Stimulated activated CD8-positive, alpha-beta memory T cell treated with anti-CD3 and anti-CD28 coated beads, Interleukin-12 subunit alpha, Interleukin-12 subunit beta, amount 100 ng/mL, for 24 hours (primary cell): ENCODE measurements around the gene PCNT.

ENCODE experiments used
- DNase-seq: peaks from one replicate; pipeline ENCODE4 v3.0.0-alpha.2; 2020; ENCODE audit errors: extremely low read depth

PCNT gene

DNA sequence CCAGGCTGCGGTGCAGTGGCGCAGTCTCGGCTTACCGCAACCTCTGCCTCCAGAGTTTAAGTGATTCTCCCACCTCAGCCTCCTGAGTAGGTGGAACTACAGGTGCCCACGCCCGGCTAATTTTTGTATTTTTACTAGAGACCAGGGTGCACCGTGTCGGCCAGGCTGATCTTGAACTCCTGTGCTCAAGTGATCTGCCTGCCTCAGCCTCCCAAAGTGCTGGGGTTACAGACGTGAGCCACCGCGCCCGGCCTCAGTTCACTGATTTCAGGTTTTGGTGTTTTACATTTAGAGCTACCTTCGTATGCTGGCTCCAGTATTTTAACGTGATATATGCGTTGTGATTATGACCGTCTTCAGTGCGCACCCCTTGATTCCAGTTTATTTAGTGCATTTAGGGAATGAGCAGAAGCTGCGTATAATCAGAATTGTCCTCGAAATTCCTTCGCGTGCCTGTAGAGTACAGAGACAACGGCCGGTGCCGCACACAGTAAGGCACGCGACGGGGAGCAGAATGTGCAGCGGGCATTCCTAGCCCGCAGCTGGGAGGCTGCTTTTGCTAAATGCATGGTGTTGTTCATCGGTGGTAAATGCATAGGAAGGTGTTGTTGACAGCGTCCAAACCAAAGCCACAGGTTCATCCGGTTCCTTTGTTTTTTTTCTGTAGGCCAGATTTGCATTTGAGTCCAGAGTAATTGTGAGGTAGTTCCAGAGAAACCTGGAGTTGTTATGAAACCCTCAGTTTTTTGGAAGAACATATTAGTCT, 85.9 kb downstream of the PCNT start:
- DNase-seq = no peak

DNA sequence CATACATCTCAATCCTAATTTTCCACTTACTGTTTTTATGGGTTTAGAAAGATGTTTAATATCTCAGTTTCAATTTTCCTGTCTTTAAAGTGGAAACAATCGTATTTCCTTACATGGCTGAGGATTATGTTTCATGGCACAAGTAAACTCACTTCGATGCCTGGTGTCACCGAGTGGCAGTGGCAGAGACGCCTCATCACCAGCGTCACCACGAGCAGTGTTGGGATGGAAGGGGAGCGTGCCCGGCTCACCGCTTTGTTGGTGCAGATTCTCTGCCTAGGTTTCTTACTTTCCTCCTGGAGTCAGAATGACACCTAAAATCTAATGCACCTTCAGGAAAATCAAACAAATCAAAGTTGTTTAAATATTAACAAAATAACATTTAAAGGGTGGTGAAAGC, 86.6 kb downstream of the PCNT start:
- no peak for DNase-seq

DNA sequence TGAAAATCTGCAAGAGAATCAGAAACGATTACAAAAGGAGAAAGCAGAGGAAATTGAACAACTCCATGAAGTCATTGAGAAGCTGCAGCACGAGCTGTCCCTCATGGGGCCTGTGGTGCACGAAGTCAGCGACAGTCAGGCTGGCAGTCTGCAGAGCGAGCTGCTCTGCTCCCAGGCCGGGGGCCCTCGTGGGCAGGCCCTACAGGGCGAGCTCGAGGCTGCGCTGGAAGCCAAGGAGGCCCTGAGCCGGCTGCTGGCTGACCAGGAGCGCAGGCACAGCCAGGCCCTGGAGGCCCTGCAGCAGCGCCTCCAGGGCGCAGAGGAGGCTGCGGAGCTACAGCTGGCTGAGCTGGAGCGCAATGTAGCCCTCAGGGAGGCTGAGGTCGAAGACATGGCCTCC, 87.3 kb downstream of the PCNT start:
- DNase-seq = no peak

DNA sequence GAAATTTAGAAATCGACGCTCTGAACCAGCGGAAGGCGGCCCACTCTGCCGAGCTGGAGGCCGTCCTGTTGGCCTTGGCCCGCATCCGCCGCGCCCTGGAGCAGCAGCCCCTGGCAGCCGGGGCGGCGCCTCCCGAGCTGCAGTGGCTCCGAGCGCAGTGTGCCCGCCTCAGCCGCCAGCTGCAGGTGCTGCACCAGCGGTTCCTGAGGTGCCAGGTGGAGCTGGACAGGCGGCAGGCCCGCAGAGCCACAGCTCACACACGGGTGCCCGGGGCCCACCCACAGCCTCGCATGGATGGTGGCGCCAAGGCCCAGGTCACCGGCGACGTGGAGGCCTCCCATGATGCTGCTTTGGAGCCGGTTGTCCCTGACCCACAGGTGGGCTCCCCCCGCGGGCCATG, 87.7 kb downstream of the PCNT start:
- no peak for DNase-seq

DNA sequence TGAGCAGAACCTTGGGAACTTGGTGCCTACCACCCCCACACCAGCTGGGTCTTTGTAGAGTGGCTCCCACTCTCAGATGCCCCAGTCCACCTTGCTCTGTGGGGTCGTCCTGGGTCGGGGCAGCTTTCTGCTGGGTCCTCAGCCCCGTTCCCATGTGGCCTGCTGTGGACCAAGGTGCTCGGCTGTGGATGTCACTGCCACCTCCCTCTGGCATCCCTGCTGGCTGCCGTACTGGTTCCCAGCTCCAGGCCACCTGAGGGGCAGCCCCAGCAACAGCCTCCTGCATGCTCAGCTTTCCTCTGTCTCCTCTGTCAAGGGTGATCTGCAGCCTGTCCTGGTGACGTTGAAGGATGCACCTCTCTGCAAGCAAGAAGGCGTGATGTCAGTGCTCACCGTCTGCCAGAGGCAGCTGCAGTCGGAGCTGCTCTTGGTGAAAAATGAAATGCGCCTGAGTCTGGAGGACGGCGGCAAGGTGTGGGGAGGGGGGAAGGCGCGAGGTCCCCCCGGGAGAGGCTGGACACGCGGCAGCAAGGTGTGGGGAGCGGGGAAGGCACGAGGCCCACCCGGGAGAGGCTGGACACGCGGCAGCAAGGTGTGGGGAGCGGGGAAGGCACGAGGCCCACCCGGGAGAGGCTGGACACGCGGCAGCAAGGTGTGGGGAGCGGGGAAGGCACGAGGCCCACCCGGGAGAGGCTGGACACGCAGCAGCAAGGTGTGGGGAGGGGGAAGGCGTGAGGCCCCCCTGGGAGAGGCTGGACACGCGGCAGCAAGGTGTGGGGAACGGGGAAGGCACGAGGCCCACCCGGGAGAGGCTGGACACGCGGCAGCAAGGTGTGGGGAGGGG, 88.8 kb downstream of the PCNT start:
- DNase-seq = no peak

DNA sequence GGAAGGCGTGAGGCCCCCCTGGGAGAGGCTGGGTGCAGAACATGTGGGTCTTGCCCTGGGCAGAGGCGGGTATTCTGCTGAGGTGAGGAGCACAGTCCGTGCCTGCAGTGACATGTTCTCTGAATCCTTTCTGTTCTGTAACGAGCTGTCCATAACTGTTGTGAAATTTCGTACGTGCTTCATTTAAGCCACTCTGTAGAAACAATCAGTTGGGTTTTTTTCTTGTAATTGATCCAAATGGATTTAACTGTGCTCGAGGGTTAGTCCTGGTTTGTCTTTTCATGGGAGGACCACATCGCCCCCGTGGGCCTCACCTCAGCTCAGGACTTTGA, 89.4 kb downstream of the PCNT start:
- no peak for DNase-seq

DNA sequence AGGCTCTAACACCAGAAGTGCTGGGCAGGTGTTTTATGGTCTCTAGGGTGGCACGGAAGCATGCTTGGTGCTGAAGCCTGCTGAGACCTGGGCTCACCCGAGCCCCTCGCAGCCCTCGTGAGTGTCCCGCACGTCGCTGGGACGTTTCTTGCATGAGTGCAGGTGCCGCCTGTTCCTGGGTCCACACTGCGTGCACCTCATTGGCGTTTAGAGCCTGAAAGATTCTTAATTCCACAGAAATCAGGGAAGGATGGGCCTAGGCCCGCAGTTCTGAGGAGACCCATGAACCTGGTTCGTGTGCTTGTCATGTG, 91.0 kb downstream of the PCNT start:
- no peak for DNase-seq

DNA sequence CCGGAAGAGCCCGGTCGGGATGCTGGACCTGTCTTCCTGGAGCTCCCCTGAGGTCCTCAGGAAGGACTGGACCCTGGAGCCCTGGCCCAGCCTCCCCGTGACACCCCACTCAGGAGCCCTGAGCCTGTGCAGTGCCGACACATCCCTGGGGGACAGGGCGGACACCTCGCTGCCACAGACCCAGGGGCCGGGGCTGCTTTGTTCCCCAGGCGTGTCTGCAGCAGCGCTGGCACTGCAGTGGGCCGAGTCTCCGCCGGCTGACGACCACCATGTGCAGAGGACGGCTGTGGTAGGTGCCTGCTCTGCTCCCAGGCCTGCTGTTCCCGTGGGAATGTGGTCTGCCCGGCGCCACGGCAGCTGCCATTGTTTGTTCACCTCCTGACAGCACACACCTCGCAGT, 92.6 kb downstream of the PCNT start:
- no peak for DNase-seq

DNA sequence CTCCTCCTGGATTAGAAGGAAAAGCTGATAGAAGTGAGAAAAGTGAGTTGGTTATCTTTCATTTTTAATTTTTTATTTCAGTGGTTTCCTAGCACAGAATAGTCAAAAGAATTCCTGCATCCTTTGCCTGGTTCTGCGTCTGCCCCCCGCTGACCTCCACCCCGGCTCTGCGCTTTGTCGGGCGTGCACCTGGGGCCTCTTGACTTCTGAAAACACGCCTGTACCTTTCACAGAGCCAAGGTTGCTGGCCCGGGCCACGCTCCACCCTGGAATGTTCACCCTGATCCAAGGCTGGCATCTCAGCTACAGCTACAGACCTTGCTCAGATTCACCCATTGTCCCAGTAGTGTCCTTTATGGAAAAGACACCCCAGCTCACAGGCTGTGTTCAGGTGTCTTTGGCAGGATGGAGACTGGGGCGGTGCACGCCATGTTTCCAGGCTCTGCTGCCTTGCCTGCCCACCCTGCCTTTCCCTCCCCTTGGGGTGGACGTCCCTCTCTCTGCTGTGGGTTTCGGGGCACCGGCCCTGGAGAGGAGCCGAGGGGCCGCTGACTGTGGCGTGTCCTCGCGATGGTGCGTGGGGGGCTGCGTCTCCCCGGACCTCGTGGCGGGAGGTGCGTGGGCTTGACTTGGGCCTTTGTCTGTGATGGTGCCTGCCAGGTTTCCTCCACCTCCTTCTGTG, 94.5 kb downstream of the PCNT start:
- DNase-seq = no peak

DNA sequence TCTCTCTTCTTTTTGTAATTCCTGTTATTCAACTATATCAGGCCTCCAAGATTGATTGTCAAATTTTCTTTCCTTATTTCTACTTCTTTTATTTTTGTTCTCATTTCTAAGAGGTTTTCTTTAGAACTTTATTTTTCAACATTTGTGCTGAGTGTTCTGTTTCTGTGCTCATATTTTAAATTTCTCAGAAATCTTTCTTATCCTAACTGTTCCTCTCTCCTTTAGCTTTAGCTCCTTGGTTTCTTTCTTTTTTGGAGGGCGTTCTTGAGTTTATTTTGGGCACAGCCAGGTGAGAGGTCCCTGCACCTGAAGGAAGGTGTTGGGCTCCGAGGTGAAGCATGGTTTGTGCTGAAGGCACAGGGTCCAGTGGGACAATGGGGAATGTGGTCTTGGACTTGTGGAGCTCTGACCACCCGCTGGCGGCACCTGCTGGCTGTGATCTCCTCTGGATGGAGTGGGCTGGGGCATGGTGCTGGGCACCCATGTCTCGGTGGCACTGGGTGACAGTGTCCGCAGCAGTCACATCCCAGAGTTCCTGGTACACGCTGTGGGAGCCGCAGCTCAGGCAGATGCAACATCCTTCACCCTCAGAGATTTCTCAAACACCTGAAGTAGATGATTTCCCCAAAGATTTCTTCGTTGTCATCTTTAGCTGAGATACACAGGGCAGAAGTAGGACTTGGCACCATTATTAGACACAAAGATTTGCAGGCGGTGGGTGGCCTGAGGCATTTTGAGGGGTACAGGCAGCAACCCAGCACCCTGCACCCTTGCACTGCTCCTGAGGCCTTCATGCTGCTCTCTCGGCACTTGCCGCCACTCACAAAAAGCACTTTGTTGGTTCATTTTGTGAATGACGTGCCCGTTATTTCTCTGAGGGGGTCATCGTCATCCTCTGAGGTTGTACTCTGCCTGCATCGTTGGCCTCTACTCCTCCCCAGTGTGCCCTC, 96.6 kb downstream of the PCNT start:
- no peak for DNase-seq

DNA sequence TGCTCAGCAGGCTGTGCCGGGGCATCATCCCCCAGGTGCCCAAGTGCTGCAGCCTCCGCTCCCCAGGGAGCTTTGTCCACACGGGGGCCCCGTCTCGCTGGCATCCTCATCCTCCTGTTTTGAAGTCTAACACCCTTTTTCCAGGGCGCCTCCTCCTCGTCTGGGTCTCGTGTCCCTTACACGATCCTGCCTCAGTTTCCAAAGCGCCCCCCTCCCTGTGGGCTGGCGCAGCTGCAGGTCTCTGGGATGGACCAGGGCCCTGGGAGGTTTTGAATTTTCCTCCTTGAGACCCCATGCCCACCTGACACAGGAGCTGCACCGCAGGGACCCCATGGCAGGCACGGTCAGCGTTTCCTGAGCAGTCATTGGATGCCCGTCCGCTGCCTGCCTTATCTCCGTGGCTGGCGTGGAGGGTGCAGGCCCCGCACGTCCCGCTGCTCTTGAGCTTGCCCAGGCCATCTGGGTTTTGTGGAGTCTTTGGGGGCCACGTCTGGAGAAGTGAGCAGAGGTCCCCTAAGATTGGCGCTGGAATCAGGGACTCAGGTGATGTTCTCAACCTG, 97.3 kb downstream of the PCNT start:
- DNase-seq = no peak

DNA sequence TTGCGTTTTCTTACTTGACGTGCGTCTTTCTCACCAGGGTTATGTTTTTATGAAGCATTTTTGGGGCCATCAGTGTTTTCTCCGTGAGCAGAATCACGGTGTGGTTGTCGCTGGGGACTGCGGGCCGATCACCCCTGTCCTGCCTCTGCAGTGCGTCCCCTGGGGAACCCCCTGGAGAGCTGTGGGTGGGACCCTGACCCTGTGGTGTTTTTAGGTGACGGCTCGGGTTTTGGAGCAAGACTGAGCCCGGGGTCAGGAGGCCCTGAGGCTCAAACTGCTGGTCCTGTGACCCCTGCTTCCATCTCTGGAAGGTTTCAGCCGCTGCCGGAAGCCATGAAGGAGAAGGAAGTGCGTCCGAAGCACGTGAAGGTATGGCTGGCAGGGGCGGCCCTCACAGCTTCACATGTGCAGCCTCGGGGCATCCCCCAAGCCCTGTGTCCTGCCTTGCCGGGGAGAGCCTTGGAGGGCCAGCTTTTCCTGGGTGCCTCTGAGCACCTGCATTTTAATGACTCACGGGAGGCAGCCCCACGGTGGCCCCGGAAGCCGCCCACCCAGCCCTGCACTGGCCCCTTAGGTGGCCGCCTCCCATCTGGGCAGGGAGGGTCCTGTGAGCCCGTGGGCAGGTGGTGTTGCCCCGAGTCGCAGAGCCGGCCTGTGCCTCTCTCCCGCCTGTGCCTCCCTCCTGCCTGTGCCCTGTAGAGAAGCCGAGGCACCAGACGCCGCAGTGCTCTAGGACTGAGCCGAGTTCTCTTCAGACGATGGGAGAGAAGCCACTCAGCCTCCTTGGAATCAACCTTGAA, 98.0 kb downstream of the PCNT start:
- no peak for DNase-seq

DNA sequence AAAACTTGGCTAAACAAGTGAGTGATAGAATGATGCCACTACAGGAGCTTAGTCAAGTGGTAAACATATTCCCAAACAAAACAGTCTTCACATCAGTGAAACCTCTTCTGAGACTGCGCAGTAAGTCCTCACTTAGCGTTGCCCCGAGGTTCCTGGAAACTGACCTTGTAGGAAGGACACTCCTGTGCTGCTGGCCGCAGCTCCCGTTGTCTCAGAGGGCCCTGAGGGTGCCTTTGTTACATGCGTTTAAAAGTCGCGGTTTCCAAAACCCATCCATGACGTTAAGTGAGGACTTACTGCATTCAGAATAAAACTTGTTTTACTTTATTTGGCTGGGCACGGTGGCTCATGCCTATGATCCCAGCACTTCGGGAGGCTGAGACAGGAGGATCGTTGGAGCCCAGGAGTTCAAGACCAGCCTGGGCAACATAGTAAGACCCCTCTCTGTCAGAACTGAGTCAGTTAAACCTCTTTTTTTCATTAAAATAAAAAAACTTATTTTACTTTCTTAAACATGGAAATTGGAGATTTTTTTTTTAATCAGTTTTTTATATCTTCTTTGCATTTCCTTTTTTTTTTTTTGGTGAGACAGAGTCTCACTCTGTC, 98.8 kb downstream of the PCNT start:
- DNase-seq = no peak

DNA sequence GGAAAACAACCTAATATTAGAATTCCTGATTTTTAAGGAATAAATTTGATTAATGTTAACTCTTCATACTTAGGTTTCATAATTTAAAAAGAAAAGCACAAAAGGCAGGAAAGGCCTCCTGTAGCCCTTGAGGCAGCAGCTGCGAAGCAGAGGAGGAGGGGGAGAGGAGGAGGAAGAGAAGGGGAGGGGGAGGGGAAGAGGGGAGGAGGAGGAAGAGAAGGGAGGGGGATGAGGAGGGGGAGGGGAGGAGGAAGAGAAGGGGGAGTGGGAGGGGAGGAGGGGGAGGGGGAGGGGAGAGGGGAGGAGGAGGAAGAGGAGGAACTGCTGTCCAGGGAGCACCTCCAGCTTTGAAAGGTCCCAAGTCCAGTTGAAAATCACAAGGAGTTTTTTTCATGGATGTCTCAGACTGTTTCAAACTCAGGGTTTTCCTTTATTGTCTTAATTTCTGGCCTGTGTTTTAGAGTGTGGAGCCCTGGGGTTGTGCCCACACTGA, 99.6 kb downstream of the PCNT start:
- no peak for DNase-seq

DNA sequence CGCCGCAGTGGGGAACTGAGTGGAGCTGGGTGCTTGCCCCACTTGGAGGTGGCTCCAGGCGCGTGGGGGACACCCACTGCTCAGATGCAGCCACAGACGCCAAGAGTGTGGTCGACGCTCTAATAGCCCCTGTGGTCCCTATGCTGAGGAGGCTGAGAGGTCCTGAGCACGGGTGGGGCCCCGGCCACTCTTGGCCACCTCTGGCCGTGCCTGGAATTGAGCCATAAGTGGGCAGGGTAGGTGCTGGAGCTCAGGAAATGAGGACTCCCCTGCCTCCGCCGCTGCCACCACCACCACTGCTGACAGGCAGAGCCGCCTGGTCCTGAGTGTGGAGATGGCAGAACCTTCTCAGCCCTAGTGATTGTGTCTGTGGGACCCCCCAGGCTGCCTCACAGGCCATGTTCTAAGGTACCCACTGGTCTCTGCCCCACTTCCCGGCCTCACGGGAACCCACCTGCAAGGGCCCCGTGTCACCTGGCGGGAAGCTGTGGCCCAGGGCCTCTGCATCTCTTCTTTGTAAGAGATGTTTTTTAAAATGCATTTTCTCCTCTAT, 100.2 kb downstream of the PCNT start:
- no peak for DNase-seq

DNA sequence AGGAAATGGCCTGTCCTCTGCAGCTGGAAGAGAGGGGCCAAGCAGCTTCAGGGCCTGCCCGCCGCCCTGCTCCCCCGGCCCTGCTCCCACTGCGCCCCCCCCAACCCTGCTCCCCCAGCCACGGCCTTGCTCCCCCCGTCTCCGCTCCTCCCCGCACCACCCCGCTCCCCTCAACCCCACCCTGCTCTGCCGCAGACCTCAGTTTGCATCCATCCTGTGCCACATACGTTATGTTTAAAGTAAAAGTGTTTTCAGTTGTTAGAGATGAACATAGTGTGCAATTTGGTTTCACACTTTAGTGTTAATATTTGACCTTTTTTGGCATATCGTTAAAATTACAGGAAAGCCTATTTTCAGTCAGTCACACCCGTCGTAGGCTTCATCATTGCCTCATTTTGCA, 100.7 kb downstream of the PCNT start:
- DNase-seq = no peak

DNA sequence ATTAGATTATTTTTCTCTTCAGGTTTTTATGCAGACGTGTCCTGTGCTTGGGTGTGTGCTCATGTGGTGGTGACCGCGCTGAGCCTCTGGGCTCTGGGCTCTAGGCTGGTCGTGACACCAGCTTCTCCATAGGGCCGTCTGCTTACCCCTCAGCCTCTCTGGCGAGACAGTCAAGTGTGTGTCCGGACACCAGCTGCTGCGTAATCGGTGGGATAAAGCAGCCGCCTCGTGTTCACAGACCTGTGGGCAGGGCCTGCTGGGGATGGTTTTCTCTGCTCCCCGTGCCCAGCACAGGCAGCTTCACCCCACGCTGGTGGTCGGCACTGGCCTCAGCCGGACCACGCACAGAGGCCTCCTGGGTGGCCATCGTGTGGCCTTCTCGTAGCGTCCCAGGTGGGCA, 101.1 kb downstream of the PCNT start:
- DNase-seq = no peak

DNA sequence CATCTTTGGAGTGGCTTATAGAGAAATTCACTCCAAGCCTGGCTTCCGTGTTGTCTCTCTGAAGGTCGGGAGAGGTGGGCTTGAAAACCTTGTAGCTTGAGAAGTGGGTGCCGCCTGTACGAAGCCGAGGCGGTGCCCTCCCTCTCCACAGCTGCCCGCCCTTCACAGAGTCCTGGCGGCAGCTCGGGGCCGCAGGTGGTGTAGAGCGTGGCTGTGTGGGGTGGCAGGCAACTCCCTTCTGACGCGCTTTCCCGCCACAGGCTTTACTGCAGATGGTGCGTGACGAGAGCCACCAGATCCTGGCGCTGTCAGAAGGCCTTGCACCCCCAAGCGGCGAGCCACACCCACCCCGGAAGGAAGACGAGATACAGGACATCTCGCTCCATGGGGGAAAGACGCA, 101.6 kb downstream of the PCNT start:
- DNase-seq = peak; percentile 30

DNA sequence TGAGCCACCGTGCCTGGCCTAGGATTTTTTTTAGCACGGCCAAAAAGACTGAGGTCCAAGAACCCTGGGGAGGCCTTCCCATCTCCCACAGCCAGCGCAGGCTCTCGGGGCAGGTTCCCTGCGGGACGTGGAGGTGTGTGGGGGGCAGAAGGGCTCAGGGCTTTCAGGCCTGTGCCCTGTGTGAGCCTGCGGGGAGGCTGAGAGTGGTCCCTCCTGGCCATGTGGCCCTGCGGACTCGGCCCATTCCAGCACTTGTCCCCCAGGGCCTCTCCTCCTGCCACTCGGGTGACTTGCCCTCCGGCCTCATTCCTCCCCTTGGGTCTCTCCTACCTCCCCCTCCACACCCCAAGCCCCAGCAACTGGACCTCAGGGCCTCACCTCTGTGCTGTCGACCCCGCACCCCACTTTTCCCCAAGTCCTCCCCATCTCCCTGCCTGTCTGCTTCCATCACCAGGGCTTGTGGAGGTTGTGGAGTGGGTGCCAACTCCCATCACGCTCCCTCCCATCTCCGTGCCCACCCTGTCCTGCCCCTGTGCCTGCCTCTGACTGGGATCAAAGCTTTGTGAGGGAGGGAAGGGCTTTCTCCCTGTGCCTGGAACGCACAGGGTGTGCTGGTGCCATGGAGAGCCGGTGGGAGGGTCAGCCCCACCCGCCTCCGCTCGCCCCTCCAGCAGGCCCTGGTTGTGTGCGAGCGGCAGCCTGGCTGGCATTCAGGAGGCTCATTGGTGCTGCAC, 102.5 kb downstream of the PCNT start:
- DNase-seq = no peak
